Medulla oblongata (tissue), 1 donor: ENCODE results near the gene ZNF708.
"Not testable (repeated sequence)": the region's sequence is repeated elsewhere in the genome, so short reads cannot be mapped to it uniquely, and the experiment has no call there.

Source experiments
- DNase-seq: peaks from one replicate; pipeline ENCODE4 v3.0.0-alpha.2; 2015; ENCODE audit errors: extremely low spot score

Gene ZNF708

DNA sequence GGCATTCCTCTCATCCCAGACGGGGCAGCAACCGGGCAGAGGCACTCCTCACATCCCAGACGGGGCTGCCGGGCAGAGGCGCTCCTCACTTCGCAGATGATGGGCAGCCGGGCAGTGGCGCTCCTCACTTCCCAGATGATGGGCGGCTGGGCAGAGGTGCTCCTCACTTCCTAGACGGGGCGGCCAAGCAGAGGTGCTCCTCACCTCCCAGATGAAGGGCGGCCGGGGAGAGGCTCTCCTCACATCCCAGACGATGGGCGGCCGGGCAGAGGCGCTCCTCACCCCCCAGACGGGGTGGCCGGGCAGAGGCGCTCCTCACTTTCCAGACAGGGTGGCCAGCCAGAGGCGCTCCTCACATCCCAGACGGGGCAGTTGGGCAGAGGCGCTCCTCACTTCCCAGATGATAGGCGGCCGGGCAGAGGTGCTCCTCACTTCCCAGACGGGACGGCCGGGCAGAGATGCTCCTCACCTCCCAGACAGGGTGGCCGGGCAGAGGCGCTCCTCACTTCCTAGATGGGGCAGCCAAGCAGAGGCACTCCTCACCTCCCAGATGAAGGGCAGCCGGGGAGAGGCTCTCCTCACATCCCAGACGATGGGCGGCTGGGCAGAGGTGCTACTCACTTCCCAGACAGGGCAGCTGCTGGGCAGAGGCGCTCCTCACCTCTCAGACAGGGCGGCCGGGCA, 68.9 kb downstream of the ZNF708 start:
- no peak for DNase-seq

DNA sequence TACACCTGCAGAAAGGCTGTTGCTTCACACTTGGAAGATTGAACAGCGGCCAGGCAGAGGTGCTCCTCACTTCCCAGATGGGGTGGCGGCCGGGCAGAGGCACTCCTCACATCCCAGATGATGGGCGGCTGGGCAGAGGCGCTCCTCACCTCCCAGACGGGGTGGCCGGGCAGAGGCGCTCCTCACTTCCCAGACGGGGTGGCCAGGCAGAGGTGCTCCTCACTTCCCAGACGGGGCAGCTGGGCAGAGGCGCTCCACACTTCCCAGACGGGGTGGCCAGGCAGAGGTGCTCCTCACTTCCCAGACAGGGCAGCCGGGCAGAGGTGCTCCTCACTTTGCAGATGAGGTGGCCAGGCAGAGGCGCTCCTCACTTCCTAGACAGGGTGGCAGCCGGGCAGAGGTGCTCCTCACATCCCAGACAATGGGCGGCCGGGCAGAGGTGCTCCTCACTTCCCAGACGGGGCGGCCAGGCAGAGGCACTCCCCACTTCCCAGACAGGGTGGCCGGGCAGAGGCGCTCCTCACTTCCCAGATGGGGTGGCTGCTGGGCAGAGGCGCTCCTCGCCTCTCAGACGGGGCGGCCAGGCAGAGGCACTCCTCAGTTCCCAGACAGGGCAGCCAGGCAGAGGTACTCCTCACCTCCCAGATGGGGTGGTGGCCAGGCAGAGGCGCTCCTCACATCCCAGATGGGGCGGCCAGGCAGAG, 69.6 kb downstream of the ZNF708 start:
- DNase-seq = not testable (repeated sequence)

DNA sequence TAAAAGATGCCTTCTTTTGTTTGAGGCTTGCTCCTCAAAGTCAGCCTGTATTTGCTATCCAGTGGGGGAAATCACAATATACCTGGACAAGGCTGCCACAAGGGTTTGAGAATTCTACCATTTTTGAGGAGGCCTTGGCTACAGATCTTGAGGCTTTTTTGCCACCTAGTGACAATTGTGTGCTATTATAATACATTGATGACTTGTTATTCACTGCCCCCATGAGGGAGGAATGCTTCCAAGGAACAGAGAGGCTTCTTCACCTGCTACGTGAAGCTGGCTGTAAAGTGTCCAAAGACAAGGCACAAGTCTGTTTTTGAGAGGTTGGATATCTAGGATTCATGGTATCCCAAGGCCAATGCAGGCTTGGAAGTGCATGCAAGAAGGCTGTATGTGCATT, 72.5 kb downstream of the ZNF708 start:
- DNase-seq = no peak
